GM21423 (cell line): ENCODE results near the gene CXCR2.
"Not testable (repeated sequence)": the region's sequence is repeated elsewhere in the genome, so short reads cannot be mapped to it uniquely, and the experiment has no call there.

Experiments
- ATAC-seq: cut with Tn5 transposase; IDR thresholded peaks from one replicate; pipeline ENCODE4 v1.9.1; 2021; ENCODE audit warnings: mild to moderate bottlenecking, moderate library complexity; ENCODE audit not compliant: unreplicated experiment

The CXCR2 gene

GRCh38 chr2:218125626-218126080, at the start of gene CXCR2:
Gene CXCR2 (plus strand): TSS chr2:218126028. CDS start chr2:218134802, 8,774 bp downstream.
- no peak for ATAC-seq

- ATAC-seq = no peak
These were observed 48.2 kb upstream of the CXCR2 start for GRCh38 chr2:218077464-218078216.

DNA sequence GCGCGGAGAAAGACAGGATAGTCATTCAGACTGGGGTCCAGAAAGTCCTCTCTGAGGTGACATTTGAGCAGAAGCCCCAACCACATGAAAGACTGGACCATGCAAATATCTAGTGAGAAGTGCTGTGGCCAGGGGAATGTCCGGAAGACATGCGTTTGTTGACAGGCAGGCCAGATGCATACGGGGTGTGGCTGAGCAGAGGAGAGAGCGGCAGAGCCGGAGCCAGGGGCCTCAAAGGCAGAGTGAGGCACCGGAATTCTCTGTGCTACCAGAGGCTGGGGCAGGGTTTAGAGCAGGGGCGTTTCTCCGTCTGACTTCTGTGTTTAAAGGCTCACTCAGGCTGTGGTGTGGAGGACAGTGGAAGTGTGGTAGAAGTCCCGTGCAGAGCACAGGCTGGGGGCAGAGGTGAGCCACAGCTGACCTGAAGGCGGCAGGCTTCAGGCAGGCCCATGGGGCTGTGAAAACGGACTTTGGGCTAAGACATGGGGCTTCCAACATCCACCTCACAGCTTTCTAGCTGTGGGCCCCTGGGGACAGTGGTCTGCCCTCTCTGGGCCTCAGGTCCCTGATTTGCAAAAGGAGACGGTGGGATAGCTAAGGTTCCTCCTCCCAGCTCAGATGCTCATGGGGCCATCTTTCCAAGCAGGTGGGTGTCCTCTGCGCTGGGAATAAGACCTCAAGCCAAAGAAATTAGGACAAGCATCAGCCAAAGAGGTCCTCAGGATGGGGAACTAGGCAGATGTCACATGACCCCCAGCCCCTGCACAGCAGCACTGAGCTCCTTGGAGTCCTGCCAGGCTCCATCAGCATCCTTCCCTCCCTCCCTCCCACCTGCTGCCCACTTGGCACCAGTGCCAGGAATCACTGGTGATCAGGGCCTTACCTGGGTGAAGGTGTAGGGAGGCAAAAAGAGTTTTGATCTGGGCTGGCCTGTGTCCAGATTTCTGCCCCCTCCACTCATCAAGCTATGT, 45.6 kb upstream of the CXCR2 start:
- ATAC-seq = no peak

DNA sequence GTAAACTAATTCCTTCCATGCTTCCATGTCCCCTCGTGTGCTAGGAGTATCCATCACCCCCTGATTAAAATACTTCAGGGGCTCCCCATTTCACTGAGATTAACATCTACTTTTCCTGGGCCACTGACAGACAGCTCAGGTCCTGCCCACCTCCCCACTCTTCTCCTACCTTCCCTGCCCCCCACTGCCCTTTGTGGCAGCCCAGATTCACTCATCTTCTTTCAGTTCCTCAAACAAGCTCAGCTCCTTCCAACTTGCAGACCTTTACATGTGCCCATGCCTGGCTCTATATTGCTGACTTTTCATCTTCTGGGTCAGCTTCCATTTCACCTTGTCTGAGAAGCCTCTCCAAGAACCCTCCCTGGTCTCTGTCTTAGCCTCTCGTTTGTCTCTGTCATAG, 44.8 kb upstream of the CXCR2 start:
- ATAC-seq = peak; percentile 95

DNA sequence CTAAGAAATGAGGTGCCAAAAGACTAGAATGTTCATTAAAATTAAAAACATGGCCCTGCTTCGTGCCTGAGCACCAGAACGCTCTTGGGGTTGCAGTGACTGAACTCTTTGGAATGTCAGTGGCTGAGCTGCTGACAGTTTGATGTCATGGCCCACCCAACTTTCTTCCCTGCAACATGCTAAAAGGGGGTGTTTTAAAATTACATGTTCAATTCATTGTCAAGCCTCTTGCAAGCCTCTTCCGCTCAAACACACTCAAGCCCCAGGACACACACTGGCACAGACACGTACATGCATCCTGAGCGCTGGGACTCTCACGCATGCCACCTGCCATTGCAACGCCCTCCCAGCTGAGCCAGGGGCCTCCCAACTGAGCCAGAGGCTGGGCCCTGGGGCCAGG, 44.1 kb upstream of the CXCR2 start:
- ATAC-seq = no peak

GRCh38 chr2:218082586-218083351, 43.1 kb upstream of the CXCR2 start:
- ATAC-seq = no peak

DNA sequence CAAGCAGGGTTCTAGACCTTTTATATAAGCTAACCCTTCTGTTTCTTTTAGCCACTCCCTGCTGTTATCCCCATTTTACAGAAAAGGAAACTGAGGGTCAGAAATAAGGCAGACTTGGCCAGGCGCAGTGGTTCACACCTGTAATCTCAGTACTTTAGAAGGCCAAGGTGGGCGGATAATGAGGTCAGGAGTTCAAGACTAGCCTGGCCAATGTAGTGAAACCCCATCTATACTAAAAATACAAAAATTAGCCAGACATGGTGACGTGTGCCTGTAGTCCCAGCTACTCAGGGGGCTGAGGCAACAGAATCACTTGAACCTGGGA, 42.5 kb upstream of the CXCR2 start:
- no peak for ATAC-seq

DNA sequence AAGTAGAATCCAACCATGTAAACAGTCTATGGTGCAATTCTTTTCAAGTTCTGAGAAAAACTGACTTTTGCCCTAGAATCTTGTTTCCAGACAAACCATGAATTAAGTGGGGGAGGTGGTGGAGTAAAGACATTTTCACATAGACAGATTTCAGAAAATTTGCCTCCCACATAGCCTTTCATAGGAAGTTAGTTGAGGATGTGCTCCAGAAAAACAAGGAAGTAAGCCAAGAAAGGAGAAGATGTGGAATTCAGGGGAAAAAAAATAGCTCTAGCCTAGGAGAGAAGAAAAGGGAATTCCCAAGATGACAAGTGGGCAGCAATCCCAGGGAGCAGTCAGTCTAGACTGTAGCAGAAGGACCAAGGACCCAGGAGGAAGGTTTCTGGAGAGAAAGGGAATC, 39.4 kb upstream of the CXCR2 start:
- no peak for ATAC-seq

GRCh38 chr2:218089259-218089658, 36.6 kb upstream of the CXCR2 start:
- ATAC-seq = no peak

GRCh38 chr2:218091746-218092145, 34.1 kb upstream of the CXCR2 start:
- no peak for ATAC-seq

GRCh38 chr2:218093879-218094278, 31.9 kb upstream of the CXCR2 start:
- ATAC-seq = no peak

- ATAC-seq = no peak
These were observed 30.0 kb upstream of the CXCR2 start for GRCh38 chr2:218095853-218096252.

GRCh38 chr2:218097975-218098374, 27.9 kb upstream of the CXCR2 start:
- ATAC-seq = no peak

GRCh38 chr2:218108834-218109233, 17.0 kb upstream of the CXCR2 start:
- ATAC-seq = not testable (repeated sequence)

DNA sequence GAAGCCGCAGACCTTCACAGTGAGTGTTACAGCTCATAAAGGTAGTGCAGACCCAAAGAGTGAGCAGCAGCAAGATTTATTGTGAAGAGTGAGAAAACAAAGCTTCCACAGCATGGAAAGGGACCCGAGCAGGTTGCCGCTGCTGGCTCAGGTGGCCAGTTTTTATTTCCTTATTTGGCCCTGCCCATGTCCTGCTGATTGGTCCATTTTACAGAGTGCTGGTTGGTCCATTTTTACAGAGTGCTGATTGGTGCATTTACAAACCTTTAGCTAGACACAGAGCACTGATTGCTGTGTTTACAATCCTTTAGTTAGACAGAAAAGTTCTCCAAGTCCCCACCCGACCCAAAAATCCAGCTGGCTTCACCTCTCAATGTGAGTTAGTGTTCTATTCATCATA, 4.0 kb upstream of the CXCR2 start:
- not testable (repeated sequence) for ATAC-seq

- ATAC-seq = not testable (repeated sequence)
These were observed 3.5 kb upstream of the CXCR2 start for GRCh38 chr2:218122286-218122685.

DNA sequence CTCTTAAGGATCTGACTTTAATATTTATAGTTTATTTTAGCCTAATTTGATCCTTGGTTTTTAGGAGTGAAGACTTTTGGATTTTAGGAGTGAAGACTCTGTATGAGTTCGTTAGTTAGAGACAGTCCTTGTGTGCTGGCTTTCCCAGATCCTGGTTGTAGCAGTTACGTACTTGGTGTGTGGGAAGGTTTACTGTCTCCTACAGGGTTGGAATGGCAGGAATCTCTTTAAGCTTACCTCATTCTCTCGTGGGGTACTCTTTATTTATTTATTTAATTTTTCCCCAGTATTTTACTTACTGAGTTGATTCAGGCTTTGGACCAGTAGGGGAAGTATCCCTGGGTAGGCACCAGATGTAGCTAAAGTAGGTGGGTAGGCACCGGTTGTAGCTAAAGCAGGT, 1.8 kb upstream of the CXCR2 start:
- ATAC-seq = no peak

DNA sequence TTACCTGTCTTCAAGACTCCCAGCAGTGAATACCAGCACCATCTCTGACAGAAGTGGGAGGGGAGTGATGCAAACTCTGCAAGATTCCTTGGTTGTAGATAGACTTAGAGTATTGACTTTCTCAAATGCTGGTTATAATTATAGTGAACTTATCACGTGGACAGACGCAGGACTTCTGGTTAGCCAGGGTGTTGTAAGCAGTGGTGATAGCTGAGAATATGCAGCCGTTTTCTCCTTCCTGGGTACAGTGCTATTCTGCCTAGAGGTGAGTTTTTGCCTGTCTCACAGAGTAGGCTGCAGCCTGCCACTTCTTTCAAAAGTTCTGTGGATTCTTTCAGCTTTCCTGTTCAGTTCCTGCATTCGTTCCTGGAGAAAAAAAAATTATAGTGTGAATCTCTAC, 733 bp upstream of the CXCR2 start:
- ATAC-seq = no peak

- no peak for ATAC-seq
These were observed 2.2 kb downstream of the CXCR2 start for GRCh38 chr2:218127929-218128455.

DNA sequence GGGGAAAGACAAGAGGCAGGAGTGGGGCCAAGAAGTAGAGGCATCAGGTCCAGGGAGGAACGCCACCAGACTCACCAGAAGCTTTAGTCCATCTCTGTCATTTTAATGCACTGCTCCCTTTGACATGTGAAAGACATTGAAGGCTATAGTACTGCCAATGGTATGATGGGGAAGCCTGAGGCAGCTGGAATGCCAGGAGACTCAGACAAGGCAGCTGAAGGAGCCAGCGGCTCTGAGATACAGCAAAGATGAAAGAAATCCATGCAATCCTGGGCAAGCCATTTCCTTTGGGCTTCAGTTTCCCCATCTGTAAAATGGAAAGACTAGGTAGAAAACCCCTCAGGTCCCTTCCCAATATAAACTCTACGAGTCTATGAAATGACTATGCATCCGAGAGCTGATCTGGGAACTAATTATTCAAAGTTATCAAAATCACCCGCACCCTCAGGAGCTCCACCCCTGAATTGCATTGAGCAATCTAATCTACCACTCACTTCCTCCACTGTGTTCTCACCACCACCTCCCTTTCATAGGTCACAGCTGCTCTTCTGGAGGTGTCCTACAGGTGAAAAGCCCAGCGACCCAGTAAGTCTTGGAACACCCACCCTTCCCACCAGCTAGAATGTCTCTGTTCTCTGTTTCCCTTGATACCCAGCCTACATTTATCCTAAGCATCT, 3.1 kb downstream of the CXCR2 start:
- no peak for ATAC-seq
